ENCODE measurements around the gene RESF1.

Gene RESF1

DNA sequence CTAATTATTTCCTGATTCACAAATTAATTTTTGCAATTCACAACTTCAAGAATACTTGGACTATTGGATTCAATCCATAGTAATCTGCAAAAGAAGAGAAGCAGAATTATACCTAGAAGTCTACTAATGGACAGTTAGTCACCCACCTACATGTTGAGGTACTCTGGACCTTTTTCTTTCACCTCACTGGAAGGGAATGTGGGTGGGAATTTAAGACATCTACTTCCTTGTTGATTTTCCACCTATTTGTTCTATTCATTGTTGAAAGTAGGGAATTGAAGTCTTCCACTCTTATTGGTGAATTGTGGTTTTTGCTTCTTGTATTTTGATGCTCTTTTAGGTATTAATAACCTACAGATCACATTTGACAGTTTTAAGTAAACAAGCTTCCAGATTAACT lies 11.0 kb downstream of the RESF1 start:
- H3K36me3 ChIP-seq = peaks cover 48 to 52% (median 51%) of the 10 kb centered on the region in 3 donors
- H3K27ac ChIP-seq = no peak overlapping the region
- no peaks in the 10 kb centered on the region for H3K27me3 ChIP-seq
- intact Hi-C loops (cut with DNase I; ENCODE audit: low total_unique reads) = no loop called here
- H3K4me1 ChIP-seq = peaks cover 0 to 25% (median 8%) of the 10 kb centered on the region in 4 donors
- no peak for TF ChIP-seq CTCF (IDR thresholded peaks at IDR 0.05)
- H3K9me3 ChIP-seq = no peaks in the 10 kb centered on the region
- H3K4me3 ChIP-seq = no peak overlapping the region
- DNase-seq = no peak

- intact Hi-C loops (cut with DNase I; ENCODE audit: low total_unique reads) = loop anchor here (1.0 kb wide), 1 partner anchor 39 kb away; no protein-coding TSS in a partner anchor
- TF ChIP-seq CTCF (IDR thresholded peaks at IDR 0.05) = no peak
- DNase-seq = no peak
- no peak overlapping the region for H3K4me3 ChIP-seq
- H3K4me1 ChIP-seq = no peaks in the 10 kb centered on the region
- no peaks in the 10 kb centered on the region for H3K27me3 ChIP-seq
- peaks cover 5 to 27% (median 16%) of the 10 kb centered on the region in 3 donors for H3K9me3 ChIP-seq
- H3K27ac ChIP-seq = no peak overlapping the region
- peaks cover 81 to 83% (median 81%) of the 10 kb centered on the region in 3 donors for H3K36me3 ChIP-seq
Observed at GRCh38 chr12:31973818-31974217, 14.6 kb downstream of the RESF1 start.

DNA sequence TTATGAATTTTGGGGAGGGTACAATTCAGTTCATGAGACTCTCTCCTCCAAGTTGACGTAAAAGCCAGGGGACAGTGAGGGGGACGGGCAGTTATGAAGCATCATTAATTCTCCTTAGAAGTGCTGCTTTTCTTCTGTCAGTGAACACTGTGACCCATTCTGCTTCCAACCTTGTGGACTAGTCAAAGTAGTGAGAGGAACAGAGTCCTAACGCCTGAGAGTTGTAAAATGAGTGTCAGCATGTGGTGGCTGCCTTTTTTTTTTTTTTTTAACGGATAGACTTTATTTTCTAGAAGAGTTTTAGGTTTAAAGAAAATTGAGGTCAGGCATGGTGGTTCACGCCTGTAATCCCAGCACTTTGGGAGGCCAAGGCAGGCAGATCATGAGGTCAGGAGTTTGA lies 15.5 kb downstream of the RESF1 start:
- Histone ChIP-seq H3K27ac (no peak overlapping the region), H3K36me3 (peaks cover 90 to 92% (median 90%) of the 10 kb centered on the region in 3 donors), H3K4me1 (no peaks in the 10 kb centered on the region), H3K9me3 (peaks cover 5 to 36% (median 21%) of the 10 kb centered on the region in 3 donors), H3K4me3 (no peak overlapping the region), H3K27me3 (no peaks in the 10 kb centered on the region)
- DNase-seq = no peak
- TF ChIP-seq CTCF (IDR thresholded peaks at IDR 0.05) = no peak
- intact Hi-C loops (cut with DNase I; ENCODE audit: low total_unique reads) = no loop called here

GRCh38 chr12:31984806-31985591 lies 25.8 kb downstream of the RESF1 start:
- intact Hi-C loops (cut with DNase I; ENCODE audit: low total_unique reads) = no loop called here
- no peak for TF ChIP-seq CTCF (IDR thresholded peaks at IDR 0.05)
- no peak for DNase-seq
- Histone ChIP-seq H3K9me3 (peaks cover 0 to 28% (median 7%) of the 10 kb centered on the region in 3 donors), H3K27me3 (no peaks in the 10 kb centered on the region), H3K4me1 (no peaks in the 10 kb centered on the region), H3K36me3 (peaks cover 29 to 46% (median 38%) of the 10 kb centered on the region in 3 donors), H3K27ac (no peak overlapping the region), H3K4me3 (no peak overlapping the region)

DNA sequence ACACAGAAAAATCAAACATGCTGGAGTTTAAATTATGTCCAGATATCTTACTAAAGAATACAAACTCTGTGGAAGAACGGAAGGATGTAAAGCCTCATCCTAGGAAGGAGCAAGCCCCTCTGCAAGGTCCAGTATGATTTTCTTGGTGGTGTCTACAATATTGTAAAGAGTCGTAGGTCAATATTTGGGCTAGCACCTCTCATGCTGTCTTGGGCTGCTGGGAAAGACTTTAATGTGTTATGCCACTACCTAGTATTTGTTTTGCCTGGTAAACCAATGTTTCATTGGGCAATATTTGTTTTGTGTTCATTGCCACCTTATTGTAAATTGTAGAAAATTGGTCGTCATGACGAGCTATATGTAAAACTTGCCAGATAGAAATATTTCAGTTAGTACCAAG lies 26.6 kb downstream of the RESF1 start:
- H3K9me3 ChIP-seq = peaks cover 0 to 28% (median 7%) of the 10 kb centered on the region in 3 donors
- TF ChIP-seq CTCF (IDR thresholded peaks at IDR 0.05) = no peak

More for the DNA sequence above, 26.6 kb downstream of the RESF1 start:
- intact Hi-C loops (cut with DNase I; ENCODE audit: low total_unique reads) = no loop called here
- Histone ChIP-seq H3K4me3 (no peak overlapping the region), H3K36me3 (peaks cover 22 to 46% (median 36%) of the 10 kb centered on the region in 3 donors), H3K4me1 (no peaks in the 10 kb centered on the region), H3K27me3 (no peaks in the 10 kb centered on the region), H3K27ac (no peak overlapping the region)
- DNase-seq = no peak

Data from tibial artery (tissue), 4 donors.